Skeletal muscle cell (primary cell): ENCODE data around the gene VWA3A.
A peak's percentile ranks its signal among the peaks of the same experiment; 100 is the strongest.
"Not testable (repeated sequence)": the region's sequence is repeated elsewhere in the genome, so short reads cannot be mapped to it uniquely, and the experiment has no call there.

Experiments used
- DNase-seq: peaks from one replicate; pipeline ENCODE4 v3.0.0-alpha.2; 2010; ENCODE audit warnings: low read depth
- H3K4me3 ChIP-seq: 2 replicates; pipeline ENCODE4 v1.5.1; 2011; ENCODE audit warnings: low read depth, mild to moderate bottlenecking, control low read depth, low read length, moderate library complexity

VWA3A gene

GRCh38 chr16:22165508-22166285 lies 73.4 kb downstream of the VWA3A start:
- H3K4me3 ChIP-seq = no peak overlapping the region
- DNase-seq = no peak

- H3K4me3 ChIP-seq = no peak overlapping the region
- no peak for DNase-seq
Observed at GRCh38 chr16:22171953-22172352, 79.6 kb downstream of the VWA3A start.

- DNase-seq, H3K4me3 ChIP-seq: not testable (repeated sequence)
Observed at GRCh38 chr16:22172642-22173041, 80.3 kb downstream of the VWA3A start.

- DNase-seq = no peak
- no peak overlapping the region for H3K4me3 ChIP-seq
Observed at GRCh38 chr16:22174642-22175041, 82.3 kb downstream of the VWA3A start.

- H3K4me3 ChIP-seq = no peak overlapping the region
- no peak for DNase-seq
Observed at GRCh38 chr16:22177968-22178930, 85.9 kb downstream of the VWA3A start.

GRCh38 chr16:22181426-22181825 lies 89.1 kb downstream of the VWA3A start:
- H3K4me3 ChIP-seq = no peak overlapping the region
- no peak for DNase-seq

GRCh38 chr16:22181843-22182242 lies 89.5 kb downstream of the VWA3A start:
- DNase-seq = no peak
- no peak overlapping the region for H3K4me3 ChIP-seq

GRCh38 chr16:22183335-22183734 lies 91.0 kb downstream of the VWA3A start:
- no peak for DNase-seq

GRCh38 chr16:22183901-22184614 lies 91.7 kb downstream of the VWA3A start:
- no peak overlapping the region for H3K4me3 ChIP-seq
- DNase-seq = no peak

More at GRCh38 chr16:22183335-22183734, 91.0 kb downstream of the VWA3A start:
- no peak overlapping the region for H3K4me3 ChIP-seq

- DNase-seq = no peak
- H3K4me3 ChIP-seq = no peak overlapping the region
Observed at GRCh38 chr16:22184615-22184968, 92.3 kb downstream of the VWA3A start.

- no peak overlapping the region for H3K4me3 ChIP-seq
- no peak for DNase-seq
Observed at GRCh38 chr16:22186517-22186916, 94.2 kb downstream of the VWA3A start.

- no peak overlapping the region for H3K4me3 ChIP-seq
- no peak for DNase-seq
Observed at GRCh38 chr16:22188267-22188594, 95.9 kb downstream of the VWA3A start.

- peak; percentile 71 for DNase-seq
Observed at GRCh38 chr16:22188595-22189442, 96.5 kb downstream of the VWA3A start.

GRCh38 chr16:22189473-22190080 lies 97.2 kb downstream of the VWA3A start:
- peak overlapping the region; percentile 55 for H3K4me3 ChIP-seq
- DNase-seq = no peak

More at GRCh38 chr16:22188595-22189442, 96.5 kb downstream of the VWA3A start:
- no peak overlapping the region for H3K4me3 ChIP-seq

- H3K4me3 ChIP-seq = peak overlapping the region; percentile 55
- DNase-seq = peak; percentile 97
Observed at GRCh38 chr16:22190081-22190775, 97.9 kb downstream of the VWA3A start.

GRCh38 chr16:22190776-22191531 lies 98.6 kb downstream of the VWA3A start:
- peak; percentile 98 for DNase-seq
- peak overlapping the region; percentile 58 for H3K4me3 ChIP-seq

- peak overlapping the region; percentile 58 for H3K4me3 ChIP-seq
- DNase-seq = no peak
Observed at GRCh38 chr16:22191532-22192260, 99.4 kb downstream of the VWA3A start.
